Stimulated activated naive CD4-positive, alpha-beta T cell (primary cell): ENCODE results near the gene SH3RF3.

Experiments
- DNase-seq, 6 experiments: peaks; one replicate each; lab custom pipeline; 2025; lab: John Stamatoyannopoulos, UW

Gene SH3RF3

GRCh38 chr2:109475531-109476210 is 346.7 kb downstream of the SH3RF3 start:
- DNase-seq, result no peak

GRCh38 chr2:109476641-109477441 is 347.8 kb downstream of the SH3RF3 start:
- DNase-seq, result no peak

DNA sequence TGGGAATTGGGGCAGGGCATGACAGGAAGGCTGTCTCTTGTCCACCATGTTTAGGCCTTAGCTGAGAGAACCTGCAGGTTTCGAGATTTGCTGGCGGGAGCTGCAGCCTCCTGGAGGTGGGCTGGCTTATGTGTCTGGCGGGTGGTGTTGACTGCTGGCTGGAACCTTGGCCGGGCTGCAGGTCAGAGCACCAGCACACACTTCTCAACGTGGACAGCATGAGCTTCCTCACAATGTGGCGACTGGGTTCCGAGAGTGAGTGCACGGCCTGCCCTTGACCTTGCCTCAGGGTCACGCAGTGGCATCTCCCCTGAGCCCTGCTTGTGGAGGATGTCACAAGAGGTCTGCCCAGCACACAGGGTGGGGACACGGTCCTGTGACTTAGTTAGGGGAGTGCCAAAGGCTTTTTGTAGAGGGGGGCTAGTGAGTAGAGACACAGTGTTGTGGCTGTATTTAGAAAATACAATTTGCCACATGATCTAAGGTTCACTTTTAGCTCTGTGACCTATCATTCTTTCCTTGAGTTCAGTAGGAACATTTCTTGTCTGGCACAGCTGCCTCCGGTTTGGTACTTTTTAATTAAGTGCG is 350.0 kb downstream of the SH3RF3 start:
- DNase-seq, result no peak

GRCh38 chr2:109479804-109480203 is 350.8 kb downstream of the SH3RF3 start:
- no peak for DNase-seq

GRCh38 chr2:109480486-109481195 is 351.6 kb downstream of the SH3RF3 start:
- no peak for DNase-seq

GRCh38 chr2:109481196-109481555 is 352.2 kb downstream of the SH3RF3 start:
- DNase-seq, result no peak

DNA sequence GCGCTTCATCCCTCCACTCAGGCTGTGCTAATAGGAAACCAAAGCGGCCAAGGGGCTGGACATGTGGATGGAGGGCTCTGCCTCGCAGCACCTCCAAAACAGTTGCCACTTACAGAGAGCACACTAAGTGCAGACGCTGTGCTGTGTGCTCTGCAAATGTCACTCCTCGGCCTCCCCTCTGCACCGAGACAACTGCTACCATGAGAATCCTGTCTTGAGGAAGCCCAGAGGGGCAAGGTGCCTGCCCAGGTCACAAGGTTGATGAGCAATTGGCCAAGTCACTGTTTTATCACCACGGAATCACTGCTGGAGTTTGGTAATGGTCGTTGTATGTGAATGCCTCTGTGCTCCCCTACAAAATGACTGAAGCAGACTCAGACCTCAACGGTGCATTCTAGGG is 352.6 kb downstream of the SH3RF3 start:
- DNase-seq, result no peak

DNA sequence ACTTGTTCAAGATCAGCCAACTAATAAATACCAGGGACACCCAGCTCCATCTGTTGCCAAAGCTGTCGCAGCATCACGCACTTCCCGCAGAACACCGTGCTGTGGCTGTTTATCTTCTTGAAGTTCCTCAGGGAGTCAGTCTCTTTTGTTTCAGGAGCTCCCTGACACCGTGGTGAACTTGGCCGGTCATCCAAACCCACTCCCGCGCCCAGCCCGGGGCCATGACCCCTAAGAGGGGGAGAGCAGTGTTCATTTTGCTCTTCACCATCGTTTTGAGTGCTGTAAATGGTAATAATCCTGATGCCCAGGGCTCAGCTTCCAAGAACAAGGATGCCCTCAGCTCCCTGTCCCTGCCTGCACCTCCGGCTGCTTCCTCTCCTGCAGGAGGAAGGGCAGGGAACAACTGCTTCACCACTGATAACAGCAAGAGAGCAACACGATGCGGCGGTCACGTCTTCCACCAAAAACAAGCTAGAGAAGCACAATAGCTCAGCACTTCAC is 353.4 kb downstream of the SH3RF3 start:
- DNase-seq, result no peak

DNA sequence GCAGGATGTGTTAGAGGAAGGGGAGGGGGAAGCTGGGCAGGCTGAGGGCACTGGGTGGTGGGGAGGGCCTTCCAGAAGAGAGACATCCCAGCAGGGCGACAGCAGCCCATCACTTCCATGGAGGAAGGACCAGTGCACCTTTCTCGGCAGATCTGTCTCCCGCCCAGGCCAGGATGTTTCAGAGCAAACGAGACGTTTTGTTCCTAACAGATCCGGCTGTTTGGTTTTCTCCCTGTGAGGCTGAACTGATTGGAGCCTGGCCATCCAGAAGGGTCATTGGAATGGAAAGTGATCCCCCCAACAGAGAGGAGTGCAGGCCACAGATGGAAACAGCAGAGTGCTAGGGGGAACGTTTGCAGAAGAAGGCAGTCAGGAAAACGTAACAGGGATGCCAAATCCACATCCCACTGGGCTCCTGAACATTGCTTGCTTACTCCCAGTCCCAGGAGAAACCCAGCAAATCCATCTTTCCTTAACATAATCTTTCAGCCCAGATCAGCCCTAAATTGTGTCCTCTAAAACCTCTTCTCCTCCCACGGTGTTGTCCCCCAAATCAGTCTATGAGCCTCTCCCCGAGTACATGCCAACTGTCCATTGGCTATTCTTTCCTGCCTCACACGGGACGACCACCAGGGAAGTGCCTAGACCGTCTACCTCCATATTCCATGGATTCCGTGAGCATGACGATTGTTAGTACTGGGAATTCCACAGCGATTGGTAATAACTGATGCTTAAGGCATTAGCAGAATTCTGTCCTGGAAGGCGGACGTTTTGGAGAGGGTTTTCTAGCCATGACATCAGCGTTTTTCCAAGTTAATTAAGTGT is 357.9 kb downstream of the SH3RF3 start:
- DNase-seq, result no peak

- DNase-seq, result no peak
These were observed 358.5 kb downstream of the SH3RF3 start for GRCh38 chr2:109487536-109487869.

DNA sequence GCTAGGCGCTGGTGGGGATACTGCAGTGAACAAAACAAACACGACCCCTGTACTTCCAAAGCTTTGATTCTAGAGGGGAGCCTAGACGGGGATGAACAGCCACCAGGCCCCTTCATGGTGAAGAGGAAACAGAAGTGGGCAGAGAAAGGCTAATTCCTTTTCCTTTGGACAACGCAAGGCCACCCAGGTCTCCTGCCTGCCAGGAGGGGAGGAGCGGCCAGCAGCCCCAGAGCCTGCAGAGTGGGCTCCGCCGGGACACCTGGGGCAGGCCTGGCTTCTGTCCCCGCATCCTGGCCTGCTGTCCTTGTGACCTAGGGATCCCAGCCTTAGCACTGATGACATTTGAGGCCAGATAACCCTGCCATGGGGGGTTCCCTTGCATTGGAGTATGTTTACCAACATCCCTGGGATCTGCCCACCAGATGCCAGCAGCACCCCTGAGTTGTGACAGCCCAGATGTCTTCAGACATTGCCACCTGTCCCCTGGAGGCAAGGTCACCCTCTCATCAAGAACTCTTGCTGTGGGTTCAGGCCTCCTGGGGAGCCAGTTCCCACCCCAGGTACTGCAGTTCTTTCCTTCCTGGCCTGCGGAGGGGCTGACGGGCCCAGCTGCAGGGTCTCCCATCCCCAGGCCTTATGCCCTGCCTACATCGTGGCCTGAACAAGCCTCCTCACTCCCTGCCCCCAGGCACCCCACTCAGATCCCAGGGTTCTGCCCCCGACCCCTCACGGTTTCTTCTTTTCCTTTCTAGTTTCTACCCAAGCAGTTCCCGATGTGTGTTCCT is 359.1 kb downstream of the SH3RF3 start:
- DNase-seq, result no peak

DNA sequence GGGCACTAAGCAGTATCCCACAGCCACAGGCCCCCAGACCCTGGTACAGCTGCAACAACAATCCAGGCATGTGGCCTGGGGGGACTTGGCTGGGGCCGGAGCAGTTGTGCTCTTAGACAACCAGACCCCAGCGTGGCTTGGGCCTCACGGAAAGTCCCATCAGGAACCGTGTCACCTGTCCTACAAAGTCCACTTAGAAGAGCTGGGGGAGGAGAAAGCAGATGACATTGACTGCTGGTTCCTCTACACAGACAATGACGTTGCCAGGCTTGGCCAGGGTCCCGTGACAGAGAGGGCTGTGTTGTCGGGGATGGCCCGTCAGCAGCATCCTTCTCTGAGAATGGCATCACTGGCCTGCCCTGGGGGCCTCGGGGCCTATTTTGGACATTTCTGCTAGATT is 360.3 kb downstream of the SH3RF3 start:
- DNase-seq, result no peak

DNA sequence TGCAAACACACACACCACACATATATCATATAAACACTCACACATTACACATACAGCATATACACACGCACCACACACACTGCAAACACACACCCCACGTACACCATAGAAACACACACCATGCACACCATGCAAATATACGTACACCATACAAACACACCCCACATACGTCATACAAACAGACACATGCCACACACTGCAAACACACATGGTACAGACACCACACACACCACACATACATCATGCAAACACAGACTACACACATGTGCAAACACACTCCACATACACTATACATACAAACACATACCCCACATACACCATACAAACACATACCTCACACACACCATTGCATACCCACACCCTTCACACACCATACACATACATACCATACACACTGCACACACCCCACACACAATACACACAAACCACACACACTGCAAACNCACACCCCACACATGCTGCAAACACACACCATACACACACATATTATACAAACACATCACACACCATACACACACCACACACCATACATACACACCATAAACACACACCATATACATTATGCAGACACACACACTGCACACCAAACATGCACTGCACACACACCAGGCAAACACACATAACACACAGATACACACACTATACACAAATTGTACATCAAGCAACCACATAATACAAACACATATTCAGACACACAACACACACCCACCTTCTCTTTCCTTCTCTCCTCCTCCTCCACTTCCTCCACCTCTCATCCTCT is 364.4 kb downstream of the SH3RF3 start:
- no peak for DNase-seq

DNA sequence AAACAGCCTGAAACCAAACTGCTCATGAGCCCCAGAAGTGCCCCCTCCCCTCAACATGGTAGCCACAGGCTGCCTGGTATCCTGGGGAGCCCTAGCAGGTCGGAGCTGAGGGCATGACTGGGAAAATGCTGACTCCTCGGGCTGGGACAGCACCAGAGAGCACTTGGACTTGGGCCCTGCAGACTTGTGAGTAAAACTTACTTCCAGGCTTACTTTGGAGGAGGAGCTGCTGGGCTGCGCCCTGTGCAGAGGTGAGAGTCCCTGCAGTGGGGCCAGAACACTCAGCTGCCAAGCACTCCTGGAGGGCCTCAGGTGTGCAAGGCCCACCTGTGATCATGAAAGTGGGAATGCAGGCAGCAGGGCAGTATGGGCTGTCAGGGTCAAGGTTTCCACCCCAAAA is 365.3 kb downstream of the SH3RF3 start:
- DNase-seq, result no peak

GRCh38 chr2:109497463-109497862 is 368.5 kb downstream of the SH3RF3 start:
- no peak for DNase-seq

DNA sequence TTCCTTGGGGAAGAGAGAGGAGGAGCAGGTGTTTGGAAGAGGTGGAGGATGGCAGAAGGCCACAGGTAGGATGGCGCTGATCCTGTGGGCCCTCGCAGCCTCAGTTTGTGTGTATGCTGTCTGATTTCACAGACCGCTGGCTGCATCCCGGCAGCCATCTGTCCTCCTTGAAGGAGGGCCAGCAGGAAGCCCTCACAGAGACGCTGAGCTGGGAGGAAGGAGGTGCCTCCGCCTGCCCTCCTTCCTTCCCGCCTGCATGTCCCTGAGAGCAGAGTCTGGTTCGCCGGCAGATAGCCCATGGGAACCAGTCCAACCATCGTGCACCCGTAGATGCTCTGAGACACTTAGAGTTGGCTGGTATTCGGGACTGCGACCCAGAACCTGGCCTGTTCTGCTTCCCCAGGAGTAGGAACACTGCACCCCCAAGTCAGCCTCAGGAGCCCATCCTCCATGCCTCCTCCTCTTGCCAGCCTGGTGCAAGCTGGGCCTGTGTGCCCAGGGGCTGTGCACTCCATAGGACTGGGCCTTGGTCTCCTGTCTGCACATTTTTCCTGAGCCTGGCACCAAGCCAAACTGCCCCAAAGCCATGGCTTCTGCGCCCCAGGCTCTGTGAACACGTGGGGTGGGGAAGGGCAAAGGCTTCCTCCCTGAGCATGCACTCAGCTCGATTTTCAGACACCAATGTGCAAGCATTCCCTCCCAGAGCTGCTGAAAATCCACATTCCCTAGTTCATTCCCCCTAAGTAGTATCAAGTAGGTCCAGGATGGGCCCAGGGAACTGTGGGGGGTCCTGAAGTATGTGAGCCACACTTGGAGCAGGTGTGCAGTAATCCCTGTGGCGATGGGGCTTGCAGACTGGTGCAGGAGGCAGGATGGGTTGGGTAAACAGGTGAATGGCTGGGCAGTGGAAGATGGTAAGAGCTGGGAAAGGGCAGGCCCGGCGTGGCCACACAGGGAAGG is 369.2 kb downstream of the SH3RF3 start:
- DNase-seq, result no peak

DNA sequence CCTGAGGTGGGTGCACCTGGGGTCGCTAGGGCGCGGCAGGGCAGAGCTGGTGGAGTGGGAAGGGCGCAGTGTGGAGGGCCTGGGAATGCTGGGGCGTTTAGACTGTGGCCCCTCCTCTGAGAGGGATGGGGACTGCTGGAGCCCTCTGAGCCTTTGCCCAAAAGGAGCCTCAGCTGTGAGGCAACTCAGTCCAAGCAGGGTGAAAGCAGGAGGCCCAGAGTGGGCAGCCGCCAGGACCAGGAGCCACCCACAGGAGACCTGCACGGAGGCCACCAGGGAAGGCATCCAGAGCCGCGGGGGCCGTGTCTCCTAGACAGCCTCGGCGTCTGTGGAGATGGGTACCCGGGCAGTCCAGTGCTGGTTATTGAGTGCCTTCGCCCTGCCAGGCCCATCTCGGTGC is 369.9 kb downstream of the SH3RF3 start:
- no peak for DNase-seq

DNA sequence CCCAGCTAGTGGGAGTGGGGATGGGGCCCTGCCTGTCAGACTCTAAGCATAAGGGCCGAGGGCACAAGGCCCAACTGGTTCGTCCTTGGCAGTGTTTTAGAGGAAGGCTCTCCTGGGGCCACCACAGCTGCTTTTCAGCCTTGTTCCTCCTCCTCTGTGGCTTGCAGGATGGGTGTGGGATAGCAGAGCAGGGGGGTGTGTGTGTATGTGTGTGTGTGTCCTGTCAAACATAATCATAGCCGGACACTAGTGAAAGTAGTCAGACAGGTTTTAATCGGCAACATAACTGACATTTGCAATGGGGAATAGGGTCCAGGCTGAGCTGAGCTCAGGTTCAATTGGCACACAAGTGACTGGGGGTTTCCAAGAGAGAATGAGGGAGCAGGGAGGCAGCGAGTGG is 370.6 kb downstream of the SH3RF3 start:
- no peak for DNase-seq

GRCh38 chr2:109500910-109501309 is 371.9 kb downstream of the SH3RF3 start:
- DNase-seq, result no peak
